ENCODE data around the gene EPB41L2.

GRCh38 chr6:130888246-130888645 lies 174.8 kb downstream of the EPB41L2 start:
- TF ChIP-seq CTCF (IDR thresholded peaks at IDR 0.05) (no peak), POLR2A (IDR thresholded peaks at IDR 0.05) (no peak), EP300 (IDR thresholded peaks at IDR 0.05) (no peak), POLR2AphosphoS5 (IDR thresholded peaks at IDR 0.05) (no peak)

Measured in upper lobe of left lung (tissue), 4 donors.